Tongue (tissue), 3 donors: ENCODE data around the gene CASP9. TPM values are rescaled to one million over a fixed set of nuclear protein-coding genes. Genes with fewer than 3 reads are reported as not detected.

ENCODE experiments used
- DNase-seq: peaks from one replicate; pipeline ENCODE4 v3.0.0-alpha.2; 2015
- small RNA-seq: library from RNA; depleted of rRNA; stranded (forward); fragments of <200 nt; gene quantifications from one replicate; pipeline ENCODE3, GENCODE V24; 2014; ENCODE audit warnings: low replicate concordance
- total RNA-seq: library from RNA; depleted of rRNA; stranded (reverse); fragments of >200 nt; gene quantifications from one replicate; pipeline ENCODE4 v1.2.3, GENCODE V29; 2014

Gene CASP9
- total RNA-seq, 1 donor from 2014 or later, result 16.8 TPM

GRCh38 chr1:15445390-15446122 is 78.5 kb downstream of the CASP9 start:
- DNase-seq, result no peak

- DNase-seq, result no peak
Observed at GRCh38 chr1:15444468-15445389, 79.3 kb downstream of the CASP9 start.

GRCh38 chr1:15443281-15443680 is 80.7 kb downstream of the CASP9 start:
- no peak for DNase-seq

- DNase-seq, result no peak
Observed at GRCh38 chr1:15442759-15443158, 81.3 kb downstream of the CASP9 start.

GRCh38 chr1:15442119-15442518 is 81.9 kb downstream of the CASP9 start:
- no peak for DNase-seq

Small RNAs within 50 kb of the gene (small RNA-seq; reads per million reads assigned to genes)
- not detected for gene SCARNA21B

Other genes starting within 250 kb of the CASP9 start
- 29.1 TPM for gene EFHD2, start 114.3 kb downstream of the CASP9 start, total RNA-seq
- gene CTRC, start 85.8 kb downstream of the CASP9 start, total RNA-seq, result not detected
- not detected for gene CELA2A, start 67.5 kb downstream of the CASP9 start, total RNA-seq
- gene CELA2B, start 48.1 kb downstream of the CASP9 start, total RNA-seq, result 0.41 TPM
- gene DNAJC16, start 2.6 kb upstream of the CASP9 start, total RNA-seq, result 18.6 TPM
- 2.2 TPM for gene AGMAT, start 60.8 kb upstream of the CASP9 start, total RNA-seq
- 49.4 TPM for gene DDI2, start 93.2 kb upstream of the CASP9 start, total RNA-seq
- gene PLEKHM2, start 160.1 kb upstream of the CASP9 start, total RNA-seq, result 55.1 TPM
- gene SLC25A34, start 212.0 kb upstream of the CASP9 start, total RNA-seq, result 2.9 TPM
- not detected for gene TMEM82, start 218.3 kb upstream of the CASP9 start, total RNA-seq
- gene FBLIM1, start 234.6 kb upstream of the CASP9 start, total RNA-seq, result 22.4 TPM